H1 (cell line): ENCODE measurements around the gene CPNE5. TPM values are rescaled to one million over a fixed set of nuclear protein-coding genes. Genes with fewer than 3 reads are reported as not detected.

ENCODE experiments used
- CTCF ChIA-PET: fragments of 300-600 bp; sonication (Branson Sonifier 250); formaldehyde crosslinking; loops from one replicate; lab custom pipeline; 2021; ENCODE audit not compliant: partially characterized antibody; lab: Charles Lee
- POLR2A ChIA-PET: fragments of 300-600 bp; sonication (Branson Sonifier 250); formaldehyde crosslinking; loops from one replicate; lab custom pipeline; 2021; ENCODE audit warnings: inconsistent platforms; ENCODE audit not compliant: partially characterized antibody; lab: Charles Lee
- DNase-seq, 2 experiments: peaks; one replicate each; pipeline versions ENCODE4 v3.0.0 to v3.0.0-alpha.2; 2010 to 2022; ENCODE audit warnings: low spot score in 2 of 2, low read depth in 1 of 2, mixed read lengths in 1 of 2
- FAIRE-seq: peaks from 2 replicates; lab custom pipeline; 2011; peaks lifted over from hg19 to GRCh38; lab: Jason Lieb, UNC
- H2AFZ ChIP-seq: 2 replicates; pipeline ENCODE4 v1.8.1; 2012; ENCODE audit warnings: low read length, inconsistent platforms
- H2AK5ac ChIP-seq: 2 replicates; pipeline ENCODE4 v1.6.1; 2013; ENCODE audit warnings: low read depth, low read length
- H2BK120ac ChIP-seq: replicated peaks from 2 replicates; pipeline ENCODE3; 2013; ENCODE audit warnings: low read depth, low read length, inconsistent platforms
- H2BK12ac ChIP-seq: 2 replicates; pipeline ENCODE4 v1.6.1; 2013; ENCODE audit warnings: low read depth, low read length
- H2BK15ac ChIP-seq: 2 replicates; pipeline ENCODE4 v1.6.1; 2013; ENCODE audit warnings: low read length
- H2BK20ac ChIP-seq: 2 replicates; pipeline ENCODE4 v1.6.1; 2013; ENCODE audit warnings: low read length
- H2BK5ac ChIP-seq: 2 replicates; pipeline ENCODE4 v1.6.1; 2013; ENCODE audit warnings: low read depth, low read length
- H3K14ac ChIP-seq: 2 replicates; pipeline ENCODE4 v1.6.1; 2013; ENCODE audit warnings: inconsistent platforms; ENCODE audit not compliant: insufficient read length
- H3K18ac ChIP-seq: 2 replicates; pipeline ENCODE4 v1.6.1; 2013; ENCODE audit warnings: low read length; ENCODE audit errors: extremely low read depth
- H3K23ac ChIP-seq: 2 replicates; pipeline ENCODE4 v1.6.1; 2013; ENCODE audit warnings: inconsistent platforms; ENCODE audit not compliant: insufficient read length
- H3K23me2 ChIP-seq: 2 replicates; pipeline ENCODE4 v1.6.1; 2013; ENCODE audit warnings: low read depth, low read length
- H3K27ac ChIP-seq: 2 replicates; pipeline ENCODE4 v1.6.1; 2011; ENCODE audit warnings: low read depth, low read length, inconsistent platforms
- H3K27me3 ChIP-seq, 4 experiments: replicated peaks in 1 of 4; 1 replicate in 1 of 4; 2 replicates in 3 of 4; pipeline versions ENCODE4 v1.6.1 to v1.8.1; 2011 to 2013; ENCODE audit warnings: low read length in 3 of 4, mild to moderate bottlenecking in 3 of 4, inconsistent platforms in 2 of 4, mixed read lengths in 2 of 4, moderate library complexity in 1 of 4; ENCODE audit not compliant: control insufficient read depth in 3 of 4, insufficient read depth in 3 of 4; ENCODE audit errors: extremely low read depth in 1 of 4
- H3K36me3 ChIP-seq, 4 experiments: 2 replicates each; pipeline versions ENCODE4 v1.6.1 to v1.8.1; 2011 to 2013; ENCODE audit warnings: mild to moderate bottlenecking in 4 of 4, low read length in 3 of 4, moderate library complexity in 2 of 4, control low read depth in 1 of 4, inconsistent platforms in 1 of 4; ENCODE audit not compliant: insufficient read depth in 4 of 4, control insufficient read depth in 2 of 4
- H3K4ac ChIP-seq: replicated peaks from 2 replicates; pipeline ENCODE3; 2013; ENCODE audit warnings: low read length, low read depth, mixed read lengths, inconsistent platforms; ENCODE audit not compliant: insufficient read length
- H3K4me1 ChIP-seq, 4 experiments: replicated peaks in 1 of 4; 1 replicate in 1 of 4; 2 replicates in 3 of 4; pipeline versions ENCODE4 v1.6.1 to v1.8.1; 2011 to 2013; ENCODE audit warnings: low read length in 3 of 4, inconsistent platforms in 2 of 4, mixed read lengths in 1 of 4; ENCODE audit not compliant: insufficient read depth in 4 of 4, control insufficient read depth in 3 of 4
- H3K4me2 ChIP-seq, 2 experiments: 2 replicates each; pipeline versions ENCODE4 v1.6.1 to v1.8.1; 2011 to 2013; ENCODE audit warnings: low read depth in 2 of 2, low read length in 2 of 2, control low read depth in 1 of 2, inconsistent platforms in 1 of 2, mild to moderate bottlenecking in 1 of 2; ENCODE audit not compliant: insufficient read depth in 1 of 2
- H3K4me3 ChIP-seq, 4 experiments: fragments of 200-600, 300-600 bp in 1 of 4; sonication (generic), shearing (Covaris generic), sonication (Bioruptor Twin) in 1 of 4; 2 replicates each; pipeline versions ENCODE4 v1.5.1 to v1.8.1; 2011 to 2016; ENCODE audit warnings: low read length in 4 of 4, low read depth in 3 of 4, control low read depth in 2 of 4, inconsistent platforms in 2 of 4, mild to moderate bottlenecking in 2 of 4, mixed read lengths in 1 of 4, moderate library complexity in 1 of 4; ENCODE audit not compliant: insufficient read depth in 2 of 4; ENCODE audit errors: extremely low read depth in 1 of 4
- H3K56ac ChIP-seq: replicated peaks from 2 replicates; pipeline ENCODE3; 2013; ENCODE audit warnings: low read depth, mild to moderate bottlenecking, mixed read lengths, low read length, inconsistent platforms; ENCODE audit not compliant: insufficient read length
- H3K79me1 ChIP-seq: 2 replicates; pipeline ENCODE4 v1.6.1; 2013; ENCODE audit warnings: low read depth, low read length, control low read depth
- H3K79me2 ChIP-seq, 2 experiments: 2 replicates each; pipeline versions ENCODE4 v1.6.1 to v1.8.1; 2012 to 2013; ENCODE audit warnings: low read length in 2 of 2, mild to moderate bottlenecking in 2 of 2, inconsistent platforms in 1 of 2; ENCODE audit not compliant: insufficient read depth in 2 of 2, control insufficient read depth in 1 of 2
- H3K9ac ChIP-seq, 4 experiments: replicated peaks in 1 of 4; 1 replicate in 1 of 4; 2 replicates in 3 of 4; pipeline versions ENCODE4 v1.6.1 to v1.8.1; 2011 to 2013; ENCODE audit warnings: low read depth in 3 of 4, low read length in 3 of 4, control low read depth in 2 of 4, mild to moderate bottlenecking in 2 of 4, moderate library complexity in 2 of 4, inconsistent platforms in 1 of 4; ENCODE audit errors: extremely low read depth in 1 of 4
- H3K9me3 ChIP-seq, 2 experiments: 2 replicates each; pipeline versions ENCODE4 v1.6.1 to v1.8.1; 2012 to 2013; ENCODE audit warnings: mild to moderate bottlenecking in 2 of 2, moderate library complexity in 2 of 2, control low read depth in 1 of 2, inconsistent platforms in 1 of 2, low read depth in 1 of 2, low read length in 1 of 2, mixed read lengths in 1 of 2; ENCODE audit not compliant: insufficient read depth in 2 of 2
- H4K20me1 ChIP-seq, 2 experiments: replicated peaks in 1 of 2; 2 replicates each; pipeline versions ENCODE3 to v1.8.1; 2011 to 2013; ENCODE audit warnings: inconsistent platforms in 2 of 2, low read length in 2 of 2, mild to moderate bottlenecking in 1 of 2; ENCODE audit not compliant: insufficient read depth in 2 of 2, control insufficient read depth in 1 of 2
- H4K5ac ChIP-seq: 2 replicates; pipeline ENCODE4 v1.6.1; 2013; ENCODE audit warnings: low read length, low read depth, mixed read lengths, inconsistent platforms; ENCODE audit not compliant: insufficient read length
- H4K8ac ChIP-seq: 2 replicates; pipeline ENCODE4 v1.8.0; 2013; ENCODE audit warnings: mild to moderate bottlenecking, moderate library complexity, low read length, inconsistent platforms; ENCODE audit not compliant: insufficient read depth; ENCODE audit errors: extremely low read depth
- H4K91ac ChIP-seq: replicated peaks from 2 replicates; pipeline ENCODE3; 2013; ENCODE audit warnings: low read length, mixed read lengths, inconsistent platforms; ENCODE audit not compliant: insufficient read length
- EZH2 ChIP-seq: fragments of 200-600 bp; sonication (generic); IDR thresholded peaks from 2 replicates; pipeline ENCODE4 v1.7.1; 2012; ENCODE audit warnings: low read depth, mild to moderate bottlenecking, moderate library complexity, low read length, inconsistent platforms; ENCODE audit not compliant: severe bottlenecking
- RNF2 ChIP-seq: fragments of 200-900, 300-1000 bp; sonication (generic); IDR thresholded peaks from 2 replicates; pipeline ENCODE4 v1.7.1; 2016; ENCODE audit warnings: borderline replicate concordance, low read depth, mild to moderate bottlenecking, antibody characterized with exemption, low read length; ENCODE audit not compliant: poor library complexity, severe bottlenecking; ENCODE audit errors: missing control alignments
- SIN3A ChIP-seq, 2 experiments: IDR thresholded peaks in 1 of 2; conservative IDR thresholded peaks in 1 of 2; 2 replicates each; pipeline ENCODE4 v1.6.1; 2011 to 2012; ENCODE audit warnings: low read length in 2 of 2, improper control_type of control experiment in 1 of 2, low read depth in 1 of 2, mild to moderate bottlenecking in 1 of 2
- TBP ChIP-seq: IDR thresholded peaks from 2 replicates; pipeline ENCODE4 v1.6.1; 2011; ENCODE audit warnings: low read depth, low read length, improper control_type of control experiment
- ZNF274 ChIP-seq: IDR thresholded peaks from 2 replicates; pipeline ENCODE4 v1.7.0; 2012; ENCODE audit warnings: low read length, borderline replicate concordance; ENCODE audit errors: extremely low read depth
- WGBS, 2 experiments: shearing (Covaris generic) in 1 of 2; methylation state at CpG; one replicate each; pipeline versions ENCODE4 v1.1.6 to v1.1.7; 2013 to 2015; ENCODE audit warnings: low lambda C conversion rate in 2 of 2, mixed read lengths in 2 of 2, inconsistent platforms in 1 of 2, low coverage in 1 of 2, missing lambda C conversion rate in 1 of 2; ENCODE audit not compliant: insufficient replicate concordance in 2 of 2, insufficient coverage in 1 of 2, insufficient read length in 1 of 2; ENCODE audit errors: extremely low coverage in 1 of 2, missing lambda C conversion rate in 1 of 2; 5-methylcytosine and 5-hydroxymethylcytosine counted together
- polyA plus RNA-seq, 7 experiments: library from polyadenylated mRNA; depleted of rRNA in 3 of 7; stranded (reverse) in 5 of 7; unstranded in 2 of 7; fragments of >200 nt in 5 of 7; fragments of 200-250 nt in 2 of 7; gene quantifications; 1 replicate in 5 of 7; 2 replicates in 1 of 7; 4 replicates in 1 of 7; pipeline versions ENCODE4 v1.2.1 to v1.2.3, GENCODE V29; 2011 to 2013; ENCODE audit warnings: missing spikeins in 2 of 7, mixed read lengths in 2 of 7
- total RNA-seq: library from RNA; stranded (reverse); fragmentation: NEBNext Ultra II Directional; extraction: Animal tissue kit (Norgen Biotek cat#: 25700); gene quantifications from 2 replicates; pipeline ENCODE4 v1.2.1, GENCODE V29; 2021
- TF ChIP-seq, protein P1 (sequence below), 3 experiments: IDR thresholded peaks; 1 replicate in 2 of 3; 2 replicates in 1 of 3; pipeline versions ENCODE4 v1.5.1 to v1.6.1; 2011; ENCODE audit warnings: low read length in 3 of 3, mild to moderate bottlenecking in 3 of 3, inconsistent platforms in 2 of 3, low read depth in 1 of 3, moderate library complexity in 1 of 3; ENCODE audit not compliant: insufficient read depth in 1 of 3; ENCODE audit errors: control extremely low read depth in 1 of 3
- TF ChIP-seq, protein P2 (sequence below): IDR thresholded peaks from 2 replicates; pipeline ENCODE4 v1.6.1; 2012; ENCODE audit warnings: low read length, inconsistent platforms

The CPNE5 gene
- total and polyA plus RNA-seq, 2 of the 8 experiments (the other 6 are each of a cell fraction or from before 2014, with no cell fraction given), result 0.88 to 1.8 TPM

DNA sequence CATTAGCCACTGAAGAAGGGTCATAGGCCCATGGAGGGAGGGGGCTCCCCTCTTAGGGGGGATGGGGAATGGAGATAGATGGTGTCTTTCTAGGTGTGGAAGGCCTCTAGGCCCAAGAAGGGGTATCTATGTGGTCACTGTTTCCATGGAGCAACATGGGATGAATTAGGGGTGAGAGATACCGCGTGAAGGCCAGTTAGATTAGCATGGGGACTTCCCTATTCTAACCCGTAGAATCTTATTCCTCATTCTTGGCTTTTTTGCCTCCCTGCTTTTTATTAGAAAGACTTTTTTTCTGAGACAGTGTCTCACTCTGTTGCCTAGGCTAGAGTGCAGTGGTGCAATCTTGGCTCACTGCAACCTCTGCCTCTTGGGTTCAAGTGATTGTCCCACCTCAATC is 138.4 kb downstream of the CPNE5 start:
- H4K91ac ChIP-seq, result no peak overlapping the region
- no peak overlapping the region for H2AK5ac ChIP-seq
- DNase-seq (no peak), FAIRE-seq (no peak)
- no peak overlapping the region for H4K8ac ChIP-seq
- H2BK20ac ChIP-seq, result no peak overlapping the region
- no peaks in the 10 kb centered on the region for H3K79me1 ChIP-seq
- H3K27ac ChIP-seq, result no peak overlapping the region
- H3K56ac ChIP-seq, result no peak overlapping the region
- H3K9me3 ChIP-seq, result no peaks in the 10 kb centered on the region
- H4K20me1 ChIP-seq, result peaks cover 0 to 3% of the 10 kb centered on the region in 2 experiments
- no peaks in the 10 kb centered on the region for H3K79me2 ChIP-seq
- no peak overlapping the region for H3K4ac ChIP-seq
- H3K4me1 ChIP-seq, result no peaks in the 10 kb centered on the region
- H3K9ac ChIP-seq, result no peak overlapping the region
- CTCF ChIA-PET, result interaction anchor here (0.6 to 8.6 kb wide), 21 partner anchors 8 to 89 kb away, joined by 3 to 52 read pairs (median 4); no protein-coding TSS in a partner anchor
- no peaks in the 10 kb centered on the region for H3K23me2 ChIP-seq
- no peak overlapping the region for H3K4me3 ChIP-seq
- H2AFZ ChIP-seq, result no peak overlapping the region
- POLR2A ChIA-PET, result interaction anchor here (2.6 kb wide), 1 partner anchor 94 kb away, joined by 8 read pairs; no protein-coding TSS in a partner anchor
- no peak overlapping the region for H4K5ac ChIP-seq
- no peak overlapping the region for H2BK120ac ChIP-seq
- no peak overlapping the region for H2BK12ac ChIP-seq
- no peak overlapping the region for H2BK15ac ChIP-seq
- no peak overlapping the region for H3K4me2 ChIP-seq
- H3K23ac ChIP-seq, result no peak overlapping the region
- WGBS, 2 experiments, result 100% methylated on average over 3 of the region's 3 CpGs; no CpG with 5 or more reads in 1 of the 2 experiments
- TF ChIP-seq TBP, result no peak
- TF ChIP-seq SIN3A (conservative IDR thresholded peaks at IDR 0.05 in 1 of 2, IDR thresholded peaks at IDR 0.05 in 1 of 2; ENCODE audit: low read depth in 1 of 2, low read length in 2 of 2), result no peak
- no peak for TF ChIP-seq RNF2
- no peak for TF ChIP-seq EZH2
- TF ChIP-seq, protein P1, sequence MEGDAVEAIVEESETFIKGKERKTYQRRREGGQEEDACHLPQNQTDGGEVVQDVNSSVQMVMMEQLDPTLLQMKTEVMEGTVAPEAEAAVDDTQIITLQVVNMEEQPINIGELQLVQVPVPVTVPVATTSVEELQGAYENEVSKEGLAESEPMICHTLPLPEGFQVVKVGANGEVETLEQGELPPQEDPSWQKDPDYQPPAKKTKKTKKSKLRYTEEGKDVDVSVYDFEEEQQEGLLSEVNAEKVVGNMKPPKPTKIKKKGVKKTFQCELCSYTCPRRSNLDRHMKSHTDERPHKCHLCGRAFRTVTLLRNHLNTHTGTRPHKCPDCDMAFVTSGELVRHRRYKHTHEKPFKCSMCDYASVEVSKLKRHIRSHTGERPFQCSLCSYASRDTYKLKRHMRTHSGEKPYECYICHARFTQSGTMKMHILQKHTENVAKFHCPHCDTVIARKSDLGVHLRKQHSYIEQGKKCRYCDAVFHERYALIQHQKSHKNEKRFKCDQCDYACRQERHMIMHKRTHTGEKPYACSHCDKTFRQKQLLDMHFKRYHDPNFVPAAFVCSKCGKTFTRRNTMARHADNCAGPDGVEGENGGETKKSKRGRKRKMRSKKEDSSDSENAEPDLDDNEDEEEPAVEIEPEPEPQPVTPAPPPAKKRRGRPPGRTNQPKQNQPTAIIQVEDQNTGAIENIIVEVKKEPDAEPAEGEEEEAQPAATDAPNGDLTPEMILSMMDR (IDR thresholded peaks at IDR 0.05; ENCODE audit: control extremely low read depth in 1 of 3, insufficient read depth in 1 of 3, low read depth in 1 of 3, low read length in 3 of 3), result no peak
- TF ChIP-seq, protein P2, sequence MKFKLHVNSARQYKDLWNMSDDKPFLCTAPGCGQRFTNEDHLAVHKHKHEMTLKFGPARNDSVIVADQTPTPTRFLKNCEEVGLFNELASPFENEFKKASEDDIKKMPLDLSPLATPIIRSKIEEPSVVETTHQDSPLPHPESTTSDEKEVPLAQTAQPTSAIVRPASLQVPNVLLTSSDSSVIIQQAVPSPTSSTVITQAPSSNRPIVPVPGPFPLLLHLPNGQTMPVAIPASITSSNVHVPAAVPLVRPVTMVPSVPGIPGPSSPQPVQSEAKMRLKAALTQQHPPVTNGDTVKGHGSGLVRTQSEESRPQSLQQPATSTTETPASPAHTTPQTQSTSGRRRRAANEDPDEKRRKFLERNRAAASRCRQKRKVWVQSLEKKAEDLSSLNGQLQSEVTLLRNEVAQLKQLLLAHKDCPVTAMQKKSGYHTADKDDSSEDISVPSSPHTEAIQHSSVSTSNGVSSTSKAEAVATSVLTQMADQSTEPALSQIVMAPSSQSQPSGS, result no peak
- no peak for TF ChIP-seq ZNF274
- no peaks in the 10 kb centered on the region for H3K27me3 ChIP-seq
- H2BK5ac ChIP-seq, result no peak overlapping the region
- no peak overlapping the region for H3K18ac ChIP-seq
- H3K36me3 ChIP-seq, result no peaks in the 10 kb centered on the region
- no peak overlapping the region for H3K14ac ChIP-seq
